Thymus (tissue), 11 donors: ENCODE results near the gene PPARGC1A. TPM values are rescaled to one million over a fixed set of nuclear protein-coding genes. Genes with fewer than 3 reads are reported as not detected.

Experiments
- DNase-seq, 9 donors: peaks; one replicate each; pipeline ENCODE4 v3.0.0-alpha.2; 2013; ENCODE audit warnings: low spot score in 9 of 9, low read depth in 6 of 9, missing footprints in 1 of 9
- H3K27ac ChIP-seq, 2 donors: one replicate each; pipeline ENCODE4 v1.5.1; 2013; ENCODE audit warnings: control low read depth in 1 of 2, low read depth in 1 of 2, low read length in 1 of 2, mild to moderate bottlenecking in 1 of 2, moderate library complexity in 1 of 2
- H3K27me3 ChIP-seq, 2 donors: one replicate each; pipeline ENCODE4 v1.5.1; 2013; ENCODE audit warnings: low read length in 1 of 2; ENCODE audit not compliant: control insufficient read depth in 2 of 2, insufficient read depth in 1 of 2
- H3K36me3 ChIP-seq, 2 donors: one replicate each; pipeline ENCODE4 v1.5.1; 2013; ENCODE audit warnings: low read length in 1 of 2, mild to moderate bottlenecking in 1 of 2, moderate library complexity in 1 of 2; ENCODE audit not compliant: control insufficient read depth in 2 of 2, insufficient read depth in 2 of 2
- H3K4me1 ChIP-seq, 2 donors: one replicate each; pipeline ENCODE4 v1.5.1; 2013; ENCODE audit warnings: low read length in 2 of 2; ENCODE audit not compliant: control insufficient read depth in 2 of 2, insufficient read depth in 2 of 2
- H3K4me3 ChIP-seq, 2 donors: one replicate each; pipeline ENCODE4 v1.5.1; 2013; ENCODE audit warnings: low read length in 2 of 2, control low read depth in 1 of 2, mild to moderate bottlenecking in 1 of 2
- H3K9me3 ChIP-seq, 2 donors: one replicate each; pipeline ENCODE4 v1.5.1; 2013; ENCODE audit warnings: low read length in 1 of 2, mild to moderate bottlenecking in 1 of 2; ENCODE audit not compliant: control insufficient read depth in 2 of 2, insufficient read depth in 1 of 2
- WGBS: extraction: QIAGEN DNeasy Blood & Tissue Kit; methylation state at CpG from one replicate; pipeline ENCODE4 v1.1.7; 2013; 5-methylcytosine and 5-hydroxymethylcytosine counted together
- polyA plus RNA-seq: library from polyadenylated mRNA; stranded (reverse); fragments of 200-250 nt; gene quantifications from one replicate; pipeline ENCODE4 v1.2.3, GENCODE V29; 2013
- total RNA-seq: library from RNA; stranded (reverse); fragments of 120-200 nt; gene quantifications from one replicate; pipeline ENCODE4 v1.2.4, GENCODE V29; 2013
- donor health status: healthy.

The PPARGC1A gene
- total and polyA plus RNA-seq, 2 donors, result 1.4 to 3.1 TPM

DNA sequence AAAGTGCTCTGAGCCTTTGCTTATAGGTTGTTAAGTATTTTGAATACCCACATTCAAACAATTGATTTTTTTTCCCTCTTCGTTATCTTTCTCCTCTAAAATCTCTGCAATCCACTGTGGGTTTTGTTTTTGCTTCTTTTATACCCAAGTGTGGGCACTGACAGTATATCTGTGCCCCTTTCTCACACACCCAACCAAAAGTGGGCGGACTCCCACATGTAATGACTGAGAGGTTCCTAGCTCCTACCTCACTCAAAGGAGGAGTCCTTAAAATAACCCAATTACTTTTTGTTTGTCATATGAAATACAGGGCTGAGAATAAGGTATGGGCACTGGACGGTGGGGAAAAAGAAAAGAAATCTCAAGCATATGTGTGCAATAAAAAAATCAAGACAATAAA lies 51.7 kb downstream of the PPARGC1A start:
- H3K27me3 ChIP-seq, result no peaks in the 10 kb centered on the region
- WGBS, result 72% methylated on average over 3 of the region's 3 CpGs
- no peaks in the 10 kb centered on the region for H3K36me3 ChIP-seq
- no peaks in the 10 kb centered on the region for H3K9me3 ChIP-seq
- no peak overlapping the region for H3K27ac ChIP-seq
- no peaks in the 10 kb centered on the region for H3K4me1 ChIP-seq
- DNase-seq, result no peak
- H3K4me3 ChIP-seq, result no peak overlapping the region

DNA sequence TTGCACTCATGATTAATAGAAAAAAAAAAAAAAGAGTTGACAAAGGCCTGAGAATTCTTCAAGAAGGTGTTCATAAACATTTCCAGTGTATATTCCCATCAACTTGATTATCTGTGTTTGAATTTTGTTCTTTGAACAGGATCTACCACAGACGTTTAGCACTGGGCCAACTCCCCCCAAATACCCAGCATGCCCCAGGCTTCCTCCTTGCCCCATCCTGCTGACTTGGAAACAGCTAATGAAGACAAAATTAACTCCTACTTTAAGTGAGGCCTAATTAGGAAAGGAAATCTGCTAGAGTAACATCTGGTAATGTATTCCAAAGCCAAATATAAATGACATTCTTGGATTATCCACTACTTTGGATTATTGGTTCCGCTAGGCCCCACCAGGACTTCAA lies 52.5 kb downstream of the PPARGC1A start:
- H3K27me3 ChIP-seq, result no peaks in the 10 kb centered on the region
- 83% methylated on average over 2 of the region's 2 CpGs for WGBS
- no peaks in the 10 kb centered on the region for H3K4me1 ChIP-seq
- H3K4me3 ChIP-seq, result no peak overlapping the region
- H3K9me3 ChIP-seq, result no peaks in the 10 kb centered on the region
- no peaks in the 10 kb centered on the region for H3K36me3 ChIP-seq
- DNase-seq, result no peak
- H3K27ac ChIP-seq, result no peak overlapping the region

DNA sequence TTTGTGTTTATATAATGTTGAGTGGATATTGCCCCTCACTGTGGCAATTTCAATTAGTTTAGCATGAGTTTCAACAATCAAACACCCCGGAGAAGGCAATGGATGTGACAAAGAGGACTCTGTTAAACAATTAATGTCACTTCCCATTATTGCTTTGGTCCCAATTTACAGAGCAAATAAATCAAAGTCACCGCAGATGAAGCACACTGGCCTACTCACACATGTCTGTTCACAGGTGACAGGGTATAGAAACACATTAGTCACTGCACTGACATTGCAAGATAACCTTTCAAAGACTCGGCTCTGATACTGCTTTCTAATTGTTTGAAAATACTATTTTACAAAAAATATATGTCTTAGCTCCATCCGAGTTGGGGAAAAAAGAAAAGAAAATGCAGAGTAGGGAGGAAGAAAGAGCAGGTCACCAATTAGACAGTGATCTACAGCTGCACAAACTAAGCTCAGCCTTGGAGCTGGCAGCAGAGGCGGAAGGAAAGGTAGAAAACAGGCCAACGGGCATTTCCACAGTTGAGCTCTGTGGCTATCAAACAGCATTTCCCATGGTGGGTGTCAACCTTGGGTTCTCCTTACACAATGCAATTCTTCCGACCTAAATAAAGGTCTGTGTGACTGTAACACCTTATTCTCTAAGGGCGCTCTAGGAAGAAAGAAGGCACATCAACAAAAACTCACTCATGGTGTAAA lies 53.9 kb downstream of the PPARGC1A start:
- no peak overlapping the region for H3K27ac ChIP-seq
- no peaks in the 10 kb centered on the region for H3K36me3 ChIP-seq
- H3K9me3 ChIP-seq, result no peaks in the 10 kb centered on the region
- DNase-seq, result no peak
- whole genome bisulfite sequencing, result 85% methylated on average over 8 of the region's 8 CpGs
- H3K27me3 ChIP-seq, result no peaks in the 10 kb centered on the region
- H3K4me3 ChIP-seq, result no peak overlapping the region
- no peaks in the 10 kb centered on the region for H3K4me1 ChIP-seq

DNA sequence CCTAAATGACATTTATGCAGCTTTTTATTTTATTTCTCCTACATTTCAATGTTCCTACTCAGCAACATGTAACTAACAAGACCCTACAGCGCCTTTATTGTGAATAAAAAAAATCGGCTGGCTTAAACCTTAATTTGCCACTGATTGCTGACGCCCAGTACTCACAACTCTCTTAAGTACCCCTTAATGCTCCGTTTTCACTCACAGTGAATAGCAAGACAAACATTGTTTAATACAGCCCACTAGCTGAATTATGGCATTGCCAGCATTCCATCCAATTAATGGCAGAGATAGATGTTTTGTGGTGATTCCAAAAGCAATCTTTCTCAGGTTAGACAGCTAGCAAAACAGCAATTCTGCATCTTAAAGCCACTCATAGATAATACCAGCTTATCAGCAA lies 61.1 kb downstream of the PPARGC1A start:
- DNase-seq, result no peak
- whole genome bisulfite sequencing, result 94% methylated on average over 4 of the region's 4 CpGs
- H3K27me3 ChIP-seq, result no peaks in the 10 kb centered on the region
- H3K36me3 ChIP-seq, result no peaks in the 10 kb centered on the region
- no peaks in the 10 kb centered on the region for H3K4me1 ChIP-seq
- no peak overlapping the region for H3K4me3 ChIP-seq
- no peaks in the 10 kb centered on the region for H3K9me3 ChIP-seq
- H3K27ac ChIP-seq, result no peak overlapping the region

DNA sequence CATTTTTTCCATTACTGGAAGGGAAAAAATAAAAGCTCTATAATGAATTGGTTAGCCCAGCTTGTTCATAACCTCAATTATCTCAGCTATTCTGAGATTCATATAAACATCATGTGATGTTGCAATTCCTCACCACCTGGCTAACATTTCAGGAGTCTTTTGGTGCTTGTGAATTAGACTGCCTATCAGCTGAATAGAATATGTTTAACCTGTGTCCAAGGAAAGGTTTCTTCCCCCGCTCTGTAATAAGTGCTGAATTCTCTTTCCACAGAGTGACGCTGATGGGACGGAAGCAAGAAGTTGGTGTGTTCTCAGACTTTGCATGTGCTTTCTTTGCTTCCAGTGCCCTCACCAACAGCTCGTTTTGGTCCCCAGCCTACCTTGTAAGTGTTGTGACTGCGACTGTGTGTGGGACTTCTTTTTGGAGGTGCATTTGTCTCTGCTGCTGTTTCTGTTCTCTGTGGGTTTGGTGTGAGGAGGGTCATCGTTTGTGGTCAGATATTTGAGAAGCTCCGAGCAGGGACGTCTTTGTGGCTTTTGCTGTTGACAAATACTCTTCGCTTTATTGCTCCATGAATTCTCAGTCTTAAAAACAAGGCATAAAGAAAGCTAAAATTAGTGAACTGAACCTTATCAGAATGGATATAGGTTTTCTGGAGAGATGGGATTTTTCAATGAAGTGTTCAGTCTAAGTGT lies 61.7 kb downstream of the PPARGC1A start:
- 89% methylated on average over 9 of the region's 9 CpGs for WGBS
- Histone ChIP-seq H3K27ac (no peak overlapping the region), H3K4me3 (no peak overlapping the region), H3K36me3 (no peaks in the 10 kb centered on the region), H3K9me3 (no peaks in the 10 kb centered on the region), H3K4me1 (no peaks in the 10 kb centered on the region), H3K27me3 (no peaks in the 10 kb centered on the region)
- DNase-seq, result no peak

DNA sequence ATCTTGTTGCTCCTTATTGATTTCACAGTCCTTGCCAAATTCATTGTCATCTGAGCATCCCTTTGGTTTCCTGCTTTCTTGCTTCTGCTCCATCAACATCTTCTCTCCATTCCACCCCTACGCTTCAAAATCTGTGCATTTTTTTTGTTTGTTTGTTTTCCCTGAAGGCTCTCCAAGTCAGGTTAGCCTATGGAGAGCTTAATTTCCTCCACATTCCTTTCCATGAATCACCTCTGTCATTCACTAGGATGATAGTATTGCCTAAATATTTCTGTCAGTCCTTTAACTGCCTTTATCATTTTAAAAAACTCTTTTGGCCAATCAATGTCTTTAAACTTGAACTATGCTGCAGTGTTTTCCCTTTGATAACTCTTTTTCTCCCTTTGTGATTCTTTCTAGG lies 67.7 kb downstream of the PPARGC1A start:
- Histone ChIP-seq H3K4me3 (no peak overlapping the region), H3K4me1 (no peaks in the 10 kb centered on the region), H3K9me3 (no peaks in the 10 kb centered on the region), H3K27ac (no peak overlapping the region), H3K27me3 (no peaks in the 10 kb centered on the region), H3K36me3 (no peaks in the 10 kb centered on the region)
- 98% methylated on average over 1 of the region's 1 CpG for WGBS
- no peak for DNase-seq

DNA sequence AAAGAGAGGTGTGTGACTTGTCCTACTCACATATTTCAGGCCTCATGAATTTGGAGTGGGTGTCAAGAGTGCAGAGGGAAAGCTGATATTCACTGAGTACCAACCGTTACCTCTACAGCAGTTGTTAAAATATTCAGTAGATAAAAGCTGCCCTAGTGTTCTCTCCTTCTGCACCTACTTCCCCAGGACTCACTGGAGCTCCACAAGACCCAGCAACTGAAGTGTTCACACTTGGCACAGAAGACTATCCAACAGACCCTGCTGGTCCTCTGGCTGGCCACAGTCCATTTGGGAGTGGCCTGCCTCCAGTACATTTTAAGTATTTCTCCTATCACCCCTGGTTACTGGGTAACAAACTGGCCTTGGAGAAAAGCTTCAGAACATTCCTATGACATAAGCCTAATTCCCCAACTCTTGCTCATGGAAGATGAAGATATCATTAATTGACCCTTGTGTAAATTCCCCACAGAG lies 70.8 kb downstream of the PPARGC1A start:
- H3K36me3 ChIP-seq, result no peaks in the 10 kb centered on the region
- H3K27ac ChIP-seq, result no peak overlapping the region
- 98% methylated on average over 1 of the region's 1 CpG for WGBS
- H3K9me3 ChIP-seq, result no peaks in the 10 kb centered on the region
- DNase-seq, result no peak
- H3K4me1 ChIP-seq, result no peaks in the 10 kb centered on the region
- H3K27me3 ChIP-seq, result no peaks in the 10 kb centered on the region
- no peak overlapping the region for H3K4me3 ChIP-seq

DNA sequence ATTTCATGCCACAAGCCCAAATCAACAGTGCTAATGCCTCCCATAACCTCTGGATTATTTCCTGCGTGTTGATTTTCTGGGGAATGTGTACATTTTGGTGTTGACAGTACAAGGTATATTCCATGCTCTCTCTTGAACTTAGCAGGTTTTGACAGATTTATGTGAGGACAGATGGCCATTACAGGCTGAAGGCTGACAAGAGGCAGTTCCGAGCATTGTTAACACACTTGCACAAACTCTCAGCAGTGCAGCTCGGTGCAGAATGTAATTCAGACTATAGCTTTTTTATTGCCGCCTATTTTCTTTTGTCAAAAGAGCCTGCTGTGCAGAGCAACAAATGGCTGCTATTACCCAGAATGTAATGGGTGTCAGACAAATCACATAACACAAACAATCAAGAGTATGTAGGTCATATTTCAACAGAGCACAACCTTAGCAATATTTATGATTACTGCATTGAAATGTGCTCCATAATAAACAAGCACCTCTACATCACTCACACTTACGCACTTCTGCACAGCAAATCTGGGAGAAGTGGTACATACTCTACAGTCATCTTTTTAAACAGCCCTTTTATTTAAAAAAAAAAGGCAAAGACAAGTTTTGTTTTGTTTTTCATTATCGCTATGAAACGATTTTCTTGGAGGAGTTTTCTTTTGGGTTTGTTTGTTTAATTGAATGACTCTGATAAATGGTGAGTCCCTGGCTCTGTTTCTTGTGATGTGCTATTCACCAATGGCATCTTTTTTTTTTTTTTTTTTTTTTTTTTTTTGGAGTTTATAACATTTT lies 71.6 kb downstream of the PPARGC1A start:
- Histone ChIP-seq H3K4me1 (no peaks in the 10 kb centered on the region), H3K27ac (no peak overlapping the region)
- DNase-seq, result no peak

More for the DNA sequence above, 71.6 kb downstream of the PPARGC1A start:
- Histone ChIP-seq H3K4me3 (no peak overlapping the region), H3K27me3 (no peaks in the 10 kb centered on the region), H3K36me3 (no peaks in the 10 kb centered on the region), H3K9me3 (no peaks in the 10 kb centered on the region)
- WGBS, result 84% methylated on average over 7 of the region's 7 CpGs
